Neural crest cell (in vitro differentiated cells): Measurements from ENCODE around the gene OPRD1. TPM values are rescaled to one million over a fixed set of nuclear protein-coding genes. Genes with fewer than 3 reads are reported as not detected.

ENCODE experiments used
- DNase-seq: peaks from one replicate; pipeline ENCODE4 v3.0.0; 2021; ENCODE audit warnings: low read depth, mixed read lengths, low spot score
- H3K27ac Mint-ChIP-seq: one replicate; pipeline ENCODE4 v1.8.0; 2021; ENCODE audit warnings: mild to moderate bottlenecking, mixed read lengths; ENCODE audit not compliant: unreplicated experiment
- H3K27me3 Mint-ChIP-seq: 2 replicates; pipeline ENCODE4 v1.8.0; 2021; ENCODE audit warnings: low read depth, mild to moderate bottlenecking, mixed read lengths
- H3K36me3 Mint-ChIP-seq: 2 replicates; pipeline ENCODE4 v1.8.0; 2021; ENCODE audit warnings: low read depth, mild to moderate bottlenecking, mixed read lengths
- H3K4me1 Mint-ChIP-seq: 2 replicates; pipeline ENCODE4 v1.8.0; 2021; ENCODE audit warnings: mixed read lengths
- H3K4me3 Mint-ChIP-seq: one replicate; pipeline ENCODE4 v1.8.0; 2021; ENCODE audit warnings: mild to moderate bottlenecking, mixed read lengths
- H3K9me3 Mint-ChIP-seq: 2 replicates; pipeline ENCODE4 v1.8.0; 2021; ENCODE audit warnings: mixed read lengths
- CTCF ChIP-seq: fragments of 200-600 bp; sonication (generic); conservative IDR thresholded peaks from 2 replicates; pipeline ENCODE4 v1.5.0; 2021; ENCODE audit warnings: antibody characterized with exemption, mild to moderate bottlenecking
- total RNA-seq: library from RNA; stranded (reverse); gene quantifications from 2 replicates; pipeline ENCODE4 v1.2.1, GENCODE V29; 2021

The OPRD1 gene
- total RNA-seq, 1 donor from 2014 or later = 3.9 TPM

GRCh38 chr1:28893403-28894102, 81.6 kb downstream of the OPRD1 start:
- H3K9me3 Mint-ChIP-seq = no peaks in the 10 kb centered on the region
- no peak for DNase-seq
- H3K36me3 Mint-ChIP-seq = no peaks in the 10 kb centered on the region
- TF ChIP-seq CTCF = peak; percentile 50
- H3K27me3 Mint-ChIP-seq = peaks cover 4% of the 10 kb centered on the region
- H3K4me3 Mint-ChIP-seq = peak overlapping the region; percentile 29
- peaks cover 3% of the 10 kb centered on the region for H3K4me1 Mint-ChIP-seq
- no peak overlapping the region for H3K27ac Mint-ChIP-seq

- no peaks in the 10 kb centered on the region for H3K9me3 Mint-ChIP-seq
- TF ChIP-seq CTCF = no peak
- DNase-seq = no peak
- no peak overlapping the region for H3K27ac Mint-ChIP-seq
- H3K4me3 Mint-ChIP-seq = no peak overlapping the region
- no peaks in the 10 kb centered on the region for H3K27me3 Mint-ChIP-seq
- H3K36me3 Mint-ChIP-seq = no peaks in the 10 kb centered on the region
- H3K4me1 Mint-ChIP-seq = peaks cover 3% of the 10 kb centered on the region
Measured at GRCh38 chr1:28894785-28895184, 82.8 kb downstream of the OPRD1 start.

- Mint-ChIP-seq H3K9me3 (no peaks in the 10 kb centered on the region), H3K4me3 (no peak overlapping the region), H3K4me1 (peaks cover 3% of the 10 kb centered on the region), H3K27ac (no peak overlapping the region), H3K36me3 (no peaks in the 10 kb centered on the region), H3K27me3 (no peaks in the 10 kb centered on the region)
- no peak for DNase-seq
- TF ChIP-seq CTCF = no peak
Measured at GRCh38 chr1:28895896-28896608, 84.1 kb downstream of the OPRD1 start.

- Mint-ChIP-seq H3K9me3 (no peaks in the 10 kb centered on the region), H3K27me3 (no peaks in the 10 kb centered on the region), H3K4me1 (peaks cover 3% of the 10 kb centered on the region), H3K36me3 (no peaks in the 10 kb centered on the region), H3K4me3 (no peak overlapping the region), H3K27ac (peak overlapping the region; percentile 14)
- DNase-seq = no peak
- no peak for TF ChIP-seq CTCF
Measured at GRCh38 chr1:28896609-28896986, 84.6 kb downstream of the OPRD1 start.

GRCh38 chr1:28897789-28898188, 85.8 kb downstream of the OPRD1 start:
- Mint-ChIP-seq H3K9me3 (no peaks in the 10 kb centered on the region), H3K27me3 (no peaks in the 10 kb centered on the region), H3K36me3 (no peaks in the 10 kb centered on the region), H3K4me1 (peaks cover 3% of the 10 kb centered on the region), H3K27ac (no peak overlapping the region), H3K4me3 (no peak overlapping the region)
- no peak for TF ChIP-seq CTCF
- DNase-seq = no peak
